ENCODE measurements around the gene ARHGAP6. TPM values are rescaled to one million over a fixed set of nuclear protein-coding genes. Genes with fewer than 3 reads are reported as not detected.
"Not testable (repeated sequence)": the region's sequence is repeated elsewhere in the genome, so short reads cannot be mapped to it uniquely, and the experiment has no call there.

The ARHGAP6 gene
- total RNA-seq, 1 donor from 2014 or later, result not detected

DNA sequence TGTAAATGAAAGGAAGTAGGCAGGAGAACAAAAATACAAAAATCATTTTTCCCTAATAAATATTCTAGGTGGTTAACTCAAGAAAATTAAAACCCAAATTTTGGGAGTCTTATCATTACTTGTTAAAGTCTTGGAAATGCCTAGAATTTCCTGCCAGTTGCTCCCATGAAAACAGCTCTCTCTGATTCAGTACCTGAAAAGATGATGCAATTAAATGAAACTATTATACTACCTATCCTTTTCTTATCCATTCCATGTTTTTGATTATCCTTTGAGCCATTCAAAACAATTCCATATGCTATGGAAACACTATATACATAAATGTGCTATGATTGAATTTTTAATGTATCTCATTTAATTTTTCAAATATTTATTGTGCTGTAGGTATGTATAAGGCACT lies 423.0 kb downstream of the ARHGAP6 start:
- no peak overlapping the region for H3K4me3 Mint-ChIP-seq (ENCODE audit: low read depth)
- intact Hi-C loops (cut with micrococcal nuclease), result no loop called here
- no peaks in the 10 kb centered on the region for H3K4me1 Mint-ChIP-seq (ENCODE audit: low read depth)
- H3K27ac Mint-ChIP-seq, result no peak overlapping the region
- H3K36me3 Mint-ChIP-seq (ENCODE audit: low read depth), result no peaks in the 10 kb centered on the region
- DNase-seq (ENCODE audit: low spot score), result no peak
- no peaks in the 10 kb centered on the region for H3K9me3 Mint-ChIP-seq
- H3K27me3 Mint-ChIP-seq (ENCODE audit: low read depth), result no peaks in the 10 kb centered on the region

DNA sequence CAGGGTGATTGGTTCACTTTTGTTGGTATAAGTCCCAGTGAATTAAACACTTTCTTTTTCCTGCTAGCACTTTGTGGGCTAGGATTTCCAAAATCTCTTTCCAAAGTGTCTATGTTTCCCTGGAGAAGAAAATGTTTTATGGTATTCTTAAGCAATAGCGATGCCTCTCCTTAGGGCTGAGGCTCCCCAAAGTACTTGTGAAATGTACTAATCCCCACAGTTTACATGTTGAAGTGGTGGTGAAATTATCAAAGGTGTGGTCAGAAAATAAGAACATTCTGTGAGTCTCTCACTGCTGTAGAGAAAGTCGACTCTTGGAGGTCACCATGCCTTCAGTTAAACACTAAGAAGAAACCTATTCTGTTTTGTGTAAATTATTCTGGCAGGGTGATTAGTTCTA lies 424.0 kb downstream of the ARHGAP6 start:
- H3K9me3 Mint-ChIP-seq, result no peaks in the 10 kb centered on the region
- H3K27ac Mint-ChIP-seq, result no peak overlapping the region
- no peak for DNase-seq (ENCODE audit: low spot score)
- no peak overlapping the region for H3K4me3 Mint-ChIP-seq (ENCODE audit: low read depth)
- intact Hi-C loops (cut with micrococcal nuclease), result no loop called here
- no peaks in the 10 kb centered on the region for H3K27me3 Mint-ChIP-seq (ENCODE audit: low read depth)
- no peaks in the 10 kb centered on the region for H3K36me3 Mint-ChIP-seq (ENCODE audit: low read depth)
- H3K4me1 Mint-ChIP-seq (ENCODE audit: low read depth), result no peaks in the 10 kb centered on the region

DNA sequence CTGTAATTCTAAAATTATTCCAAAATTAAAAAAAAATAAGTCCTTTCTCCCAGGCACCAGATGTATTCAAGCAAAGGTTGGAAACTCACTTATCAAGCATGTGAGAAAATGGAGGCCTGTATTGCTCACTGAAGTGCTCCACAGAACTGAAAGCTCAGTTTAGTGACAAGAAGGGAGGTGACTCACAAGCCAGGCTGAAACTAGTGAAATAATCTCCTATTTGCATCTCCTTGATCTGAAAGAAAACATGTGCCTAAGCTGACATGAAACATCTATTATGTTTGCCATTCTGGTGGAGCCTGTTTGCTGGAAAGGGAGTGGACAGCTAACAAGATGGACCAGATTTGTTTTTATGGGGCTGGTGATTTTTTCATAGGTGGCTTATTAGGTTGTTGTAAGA lies 426.5 kb downstream of the ARHGAP6 start:
- Mint-ChIP-seq H3K36me3 (ENCODE audit: low read depth) (no peaks in the 10 kb centered on the region), H3K27me3 (ENCODE audit: low read depth) (no peaks in the 10 kb centered on the region), H3K9me3 (no peaks in the 10 kb centered on the region), H3K27ac (no peak overlapping the region), H3K4me3 (ENCODE audit: low read depth) (no peak overlapping the region), H3K4me1 (ENCODE audit: low read depth) (no peaks in the 10 kb centered on the region)
- intact Hi-C loops (cut with micrococcal nuclease), result no loop called here
- DNase-seq (ENCODE audit: low spot score), result no peak

DNA sequence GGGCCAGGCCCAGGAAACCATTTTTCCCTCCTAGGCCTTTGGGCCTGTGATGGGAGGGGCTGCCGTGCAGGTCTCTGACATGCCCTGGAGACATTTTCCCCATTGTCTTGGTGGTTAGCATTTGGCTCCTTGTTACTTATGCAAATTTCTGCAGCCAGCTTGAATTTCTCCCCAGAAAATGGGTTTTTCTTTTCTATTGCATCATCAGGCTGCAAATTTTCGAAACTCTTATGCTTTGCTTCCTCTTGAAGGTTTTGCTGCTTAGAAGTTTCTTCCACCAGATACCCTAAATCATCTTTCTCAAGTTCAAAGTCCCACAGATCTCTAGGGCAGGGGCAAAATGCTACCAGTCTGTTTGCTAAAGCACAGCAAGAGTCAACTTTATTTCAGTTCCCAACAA lies 430.3 kb downstream of the ARHGAP6 start:
- not testable (repeated sequence) for H3K4me3 Mint-ChIP-seq (ENCODE audit: low read depth); H3K36me3 Mint-ChIP-seq (ENCODE audit: low read depth)

DNA sequence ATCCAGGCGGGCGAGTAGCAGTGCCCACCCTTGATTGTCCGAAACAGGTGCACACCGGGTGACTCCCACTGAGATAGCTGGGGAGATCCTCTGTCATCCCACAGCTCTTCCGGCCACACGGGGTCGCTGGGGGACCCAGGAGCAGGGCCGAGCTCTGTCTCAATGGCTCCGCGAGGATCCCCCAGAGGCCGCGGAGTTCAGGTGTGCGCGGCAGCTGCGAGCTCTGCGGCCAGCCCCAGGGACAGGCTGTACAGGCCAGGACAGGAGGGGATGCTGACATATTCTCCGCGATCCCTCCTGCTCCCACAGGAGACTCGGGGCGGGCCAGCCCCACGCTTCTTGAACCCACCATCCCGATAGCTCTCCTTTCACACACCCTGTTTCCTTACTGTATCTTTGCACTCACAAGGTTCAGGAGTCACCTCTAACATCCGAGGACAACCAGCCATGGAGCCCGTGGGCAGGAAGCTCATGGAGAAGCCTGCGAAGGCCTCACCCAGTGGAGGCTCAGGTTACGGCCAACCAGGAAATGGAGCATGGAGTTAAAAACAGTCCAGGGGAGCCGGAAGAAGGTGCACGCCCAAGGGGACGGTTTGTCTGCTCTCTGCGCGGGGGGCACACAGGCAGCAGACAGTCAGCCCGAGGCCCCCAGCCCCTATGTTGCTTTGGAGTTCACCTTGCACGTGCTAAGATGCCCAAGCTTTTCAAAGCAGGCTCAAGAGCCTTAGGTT lies 450.4 kb downstream of the ARHGAP6 start:
- Mint-ChIP-seq H3K4me1 (ENCODE audit: low read depth) (no peaks in the 10 kb centered on the region), H3K27me3 (ENCODE audit: low read depth) (no peaks in the 10 kb centered on the region), H3K9me3 (peaks cover 4% of the 10 kb centered on the region), H3K27ac (no peak overlapping the region), H3K4me3 (ENCODE audit: low read depth) (no peak overlapping the region), H3K36me3 (ENCODE audit: low read depth) (no peaks in the 10 kb centered on the region)
- intact Hi-C loops (cut with micrococcal nuclease), result no loop called here
- DNase-seq (ENCODE audit: low spot score), result no peak

More for the DNA sequence above, 430.3 kb downstream of the ARHGAP6 start:
- H3K9me3 Mint-ChIP-seq; DNase-seq (ENCODE audit: low spot score); H3K27me3 Mint-ChIP-seq (ENCODE audit: low read depth); H3K4me1 Mint-ChIP-seq (ENCODE audit: low read depth); intact Hi-C loops (cut with micrococcal nuclease); H3K27ac Mint-ChIP-seq: not testable (repeated sequence)

DNA sequence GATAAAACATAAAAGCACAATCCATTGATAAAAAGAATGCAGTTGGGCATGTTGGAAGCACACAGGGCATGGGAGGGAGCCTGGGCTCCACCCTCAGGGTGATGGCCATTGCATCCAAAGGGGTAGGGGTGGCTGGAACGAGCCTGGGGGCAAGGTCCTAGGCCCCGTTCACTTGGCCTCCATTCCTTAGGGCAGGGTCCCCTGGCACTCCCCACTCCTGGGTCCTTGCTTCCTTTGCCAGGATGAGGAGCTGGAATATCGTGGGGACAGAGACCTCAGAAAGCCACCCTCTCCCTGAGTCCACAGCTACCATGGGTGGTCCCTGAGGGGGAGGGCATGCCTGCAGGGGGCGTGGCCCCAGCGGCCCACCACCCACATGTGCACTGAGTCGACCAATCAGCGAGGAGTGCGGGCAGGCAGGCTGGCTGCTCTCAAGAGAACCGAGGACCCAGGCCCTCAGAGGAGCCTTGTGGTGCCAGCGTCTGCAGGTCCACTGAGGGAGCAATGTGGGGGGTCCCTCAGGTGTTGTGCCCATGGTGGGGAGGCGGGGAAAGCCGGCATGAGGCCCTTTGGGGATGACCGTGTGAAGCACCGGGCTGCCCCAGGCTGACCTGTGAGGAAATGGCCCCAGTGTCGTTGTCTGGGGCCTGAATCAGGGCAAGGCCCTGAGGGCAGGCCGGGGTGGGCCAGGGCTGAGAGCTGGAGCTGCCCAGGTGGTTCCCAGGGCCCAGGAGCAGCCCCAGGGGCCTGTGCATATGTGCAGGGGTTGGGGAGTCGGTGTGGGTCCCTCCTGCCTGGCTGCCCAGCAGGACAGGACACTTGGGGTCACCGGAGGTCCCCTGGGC lies 451.2 kb downstream of the ARHGAP6 start:
- peaks cover 4% of the 10 kb centered on the region for H3K9me3 Mint-ChIP-seq
- no peak overlapping the region for H3K4me3 Mint-ChIP-seq (ENCODE audit: low read depth)
- DNase-seq (ENCODE audit: low spot score), result no peak
- intact Hi-C loops (cut with micrococcal nuclease), result no loop called here
- H3K4me1 Mint-ChIP-seq (ENCODE audit: low read depth), result peaks cover 4% of the 10 kb centered on the region
- no peaks in the 10 kb centered on the region for H3K27me3 Mint-ChIP-seq (ENCODE audit: low read depth)
- no peaks in the 10 kb centered on the region for H3K36me3 Mint-ChIP-seq (ENCODE audit: low read depth)
- H3K27ac Mint-ChIP-seq, result no peak overlapping the region

DNA sequence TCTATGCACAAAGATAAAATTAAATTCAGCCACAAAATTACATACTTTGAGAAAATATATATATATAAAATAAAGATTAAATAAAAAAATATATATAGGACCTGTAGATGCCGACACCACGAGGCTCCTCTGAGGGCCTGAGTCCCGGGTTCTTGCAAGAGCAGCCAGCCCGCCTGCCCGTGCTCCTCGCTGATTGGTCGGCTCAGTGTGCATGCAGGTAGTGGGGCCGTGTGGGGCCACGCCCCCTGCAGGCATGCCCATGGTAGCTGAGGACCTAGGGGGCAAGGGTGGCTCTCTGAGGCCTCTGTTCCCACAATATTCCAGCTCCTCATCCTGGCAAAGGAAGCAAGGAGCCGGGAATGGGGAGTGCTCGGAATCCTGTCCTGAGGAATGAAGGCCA lies 453.0 kb downstream of the ARHGAP6 start:
- Mint-ChIP-seq H3K36me3 (ENCODE audit: low read depth) (no peaks in the 10 kb centered on the region), H3K9me3 (peaks cover 4% of the 10 kb centered on the region), H3K27me3 (ENCODE audit: low read depth) (no peaks in the 10 kb centered on the region), H3K27ac (no peak overlapping the region), H3K4me1 (ENCODE audit: low read depth) (peaks cover 4% of the 10 kb centered on the region), H3K4me3 (ENCODE audit: low read depth) (no peak overlapping the region)
- intact Hi-C loops (cut with micrococcal nuclease), result no loop called here
- DNase-seq (ENCODE audit: low spot score), result no peak

DNA sequence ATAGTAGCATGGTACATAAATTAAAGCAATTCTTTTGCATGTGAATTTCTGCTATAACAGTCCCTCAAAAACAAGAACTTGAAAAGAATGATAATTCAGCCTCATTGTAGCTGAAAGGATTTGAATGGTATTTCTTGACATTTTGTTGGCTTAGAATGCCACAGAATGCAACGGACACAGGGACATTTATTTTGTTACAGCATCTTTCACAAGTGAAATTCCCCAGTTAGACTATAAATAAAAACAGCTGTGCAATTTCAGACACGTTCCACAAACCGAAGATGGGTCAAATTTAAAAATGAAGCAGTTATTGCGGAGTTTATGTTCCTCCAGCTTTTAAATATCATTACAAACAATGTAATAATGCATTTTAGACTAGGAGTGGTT lies 455.3 kb downstream of the ARHGAP6 start:
- Mint-ChIP-seq H3K4me3 (ENCODE audit: low read depth) (no peak overlapping the region), H3K27me3 (ENCODE audit: low read depth) (no peaks in the 10 kb centered on the region), H3K9me3 (peaks cover 4% of the 10 kb centered on the region), H3K36me3 (ENCODE audit: low read depth) (no peaks in the 10 kb centered on the region), H3K4me1 (ENCODE audit: low read depth) (peaks cover 4% of the 10 kb centered on the region), H3K27ac (no peak overlapping the region)
- intact Hi-C loops (cut with micrococcal nuclease), result no loop called here
- DNase-seq (ENCODE audit: low spot score), result no peak

DNA sequence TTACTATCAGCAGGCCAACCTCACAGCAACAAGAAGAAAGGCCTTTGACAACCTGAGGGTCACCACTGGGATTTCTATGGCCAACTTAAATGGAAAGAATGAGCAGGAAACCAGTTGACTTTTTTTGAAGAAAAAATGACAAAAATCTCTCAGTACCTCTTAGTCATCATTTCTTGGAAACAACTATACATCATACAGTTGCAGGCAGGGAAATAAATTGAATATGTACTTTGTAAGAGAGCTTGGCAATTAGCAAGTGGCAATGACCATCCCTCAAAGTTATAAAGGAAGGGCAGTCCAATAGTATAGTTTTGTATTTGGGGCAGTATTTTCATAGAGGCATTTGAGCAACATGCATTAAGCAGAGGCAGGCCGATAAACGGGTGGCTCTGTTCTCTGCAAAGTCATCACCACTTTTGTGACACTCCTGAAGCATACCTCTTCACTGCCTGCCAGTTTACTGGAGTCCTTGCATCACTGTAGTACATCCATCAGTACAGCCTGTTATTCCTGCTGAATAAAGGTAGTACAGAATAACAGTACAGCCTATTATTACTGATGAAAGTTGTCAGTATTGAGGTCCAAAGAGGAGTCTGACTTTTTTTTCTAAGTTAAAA lies 455.8 kb downstream of the ARHGAP6 start:
- no peak overlapping the region for H3K4me3 Mint-ChIP-seq (ENCODE audit: low read depth)
- DNase-seq (ENCODE audit: low spot score), result no peak
- H3K27me3 Mint-ChIP-seq (ENCODE audit: low read depth), result no peaks in the 10 kb centered on the region
- peaks cover 4% of the 10 kb centered on the region for H3K9me3 Mint-ChIP-seq
- intact Hi-C loops (cut with micrococcal nuclease), result no loop called here
- H3K36me3 Mint-ChIP-seq (ENCODE audit: low read depth), result no peaks in the 10 kb centered on the region
- H3K4me1 Mint-ChIP-seq (ENCODE audit: low read depth), result peaks cover 4% of the 10 kb centered on the region
- H3K27ac Mint-ChIP-seq, result peak overlapping the region; percentile 62

DNA sequence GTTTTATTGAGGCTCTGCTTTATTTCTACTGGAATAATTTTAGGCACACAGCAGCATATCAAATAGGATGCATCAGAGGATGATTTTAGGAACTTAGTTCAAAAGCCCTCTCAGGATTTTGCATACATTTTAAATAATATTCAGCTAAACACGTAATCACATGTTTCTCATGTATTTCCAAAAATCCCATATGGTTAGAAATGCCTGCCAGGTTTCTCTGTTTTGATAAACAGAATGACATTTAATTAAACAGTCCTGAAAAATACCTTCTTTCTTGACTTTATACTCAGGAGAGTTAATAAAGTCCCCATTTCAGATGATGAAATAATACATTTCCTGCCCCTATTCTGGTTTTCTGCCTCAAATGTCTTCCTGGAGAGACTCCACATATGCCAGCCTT lies 459.0 kb downstream of the ARHGAP6 start:
- no peaks in the 10 kb centered on the region for H3K36me3 Mint-ChIP-seq (ENCODE audit: low read depth)
- peaks cover 4% of the 10 kb centered on the region for H3K4me1 Mint-ChIP-seq (ENCODE audit: low read depth)
- DNase-seq (ENCODE audit: low spot score), result no peak
- H3K27me3 Mint-ChIP-seq (ENCODE audit: low read depth), result no peaks in the 10 kb centered on the region
- H3K4me3 Mint-ChIP-seq (ENCODE audit: low read depth), result no peak overlapping the region
- no peak overlapping the region for H3K27ac Mint-ChIP-seq
- intact Hi-C loops (cut with micrococcal nuclease), result no loop called here
- no peaks in the 10 kb centered on the region for H3K9me3 Mint-ChIP-seq

DNA sequence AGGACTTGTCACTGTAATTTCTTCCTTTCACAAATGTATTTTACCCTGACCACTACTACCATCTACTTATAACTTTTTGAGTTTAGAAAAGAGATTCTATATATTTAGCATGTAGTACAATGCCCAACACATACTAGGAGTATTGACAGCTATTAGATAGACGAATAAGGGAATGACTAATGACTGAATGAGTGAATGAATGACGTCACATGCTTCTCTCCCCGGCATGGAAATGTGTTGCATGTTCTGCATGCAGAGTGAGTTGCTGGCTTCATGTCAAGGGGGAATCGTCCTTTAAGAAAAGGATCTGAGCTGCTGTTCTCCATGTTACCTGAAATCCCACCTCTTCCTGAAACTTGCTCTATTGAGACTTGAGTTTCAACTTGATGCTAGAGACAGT lies 459.9 kb downstream of the ARHGAP6 start:
- DNase-seq (ENCODE audit: low spot score), result no peak
- Mint-ChIP-seq H3K9me3 (no peaks in the 10 kb centered on the region), H3K4me1 (ENCODE audit: low read depth) (peaks cover 4% of the 10 kb centered on the region), H3K27ac (no peak overlapping the region), H3K36me3 (ENCODE audit: low read depth) (no peaks in the 10 kb centered on the region), H3K27me3 (ENCODE audit: low read depth) (no peaks in the 10 kb centered on the region), H3K4me3 (ENCODE audit: low read depth) (no peak overlapping the region)
- intact Hi-C loops (cut with micrococcal nuclease), result no loop called here

DNA sequence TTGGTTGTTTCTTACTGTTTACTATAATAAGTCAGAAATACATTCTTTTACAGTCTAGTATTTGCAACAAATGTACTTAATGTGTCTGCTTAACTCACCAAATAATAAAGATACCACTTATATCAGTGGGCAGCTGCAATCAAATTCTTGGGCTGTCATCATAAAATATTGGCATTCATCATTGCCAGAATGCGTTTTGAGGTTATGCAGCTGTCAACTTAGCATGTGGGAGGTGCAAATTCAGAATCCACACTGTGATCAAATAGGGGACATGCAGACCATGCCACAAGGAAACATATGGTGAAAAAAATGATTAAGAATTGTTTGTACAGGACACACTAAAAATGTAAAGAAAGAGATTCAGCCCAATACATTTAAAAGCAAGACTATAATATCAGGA lies 468.0 kb downstream of the ARHGAP6 start:
- DNase-seq (ENCODE audit: low spot score), result no peak
- Mint-ChIP-seq H3K9me3 (no peaks in the 10 kb centered on the region), H3K4me1 (ENCODE audit: low read depth) (no peaks in the 10 kb centered on the region), H3K27me3 (ENCODE audit: low read depth) (no peaks in the 10 kb centered on the region), H3K4me3 (ENCODE audit: low read depth) (no peak overlapping the region), H3K27ac (no peak overlapping the region), H3K36me3 (ENCODE audit: low read depth) (no peaks in the 10 kb centered on the region)
- intact Hi-C loops (cut with micrococcal nuclease), result no loop called here

DNA sequence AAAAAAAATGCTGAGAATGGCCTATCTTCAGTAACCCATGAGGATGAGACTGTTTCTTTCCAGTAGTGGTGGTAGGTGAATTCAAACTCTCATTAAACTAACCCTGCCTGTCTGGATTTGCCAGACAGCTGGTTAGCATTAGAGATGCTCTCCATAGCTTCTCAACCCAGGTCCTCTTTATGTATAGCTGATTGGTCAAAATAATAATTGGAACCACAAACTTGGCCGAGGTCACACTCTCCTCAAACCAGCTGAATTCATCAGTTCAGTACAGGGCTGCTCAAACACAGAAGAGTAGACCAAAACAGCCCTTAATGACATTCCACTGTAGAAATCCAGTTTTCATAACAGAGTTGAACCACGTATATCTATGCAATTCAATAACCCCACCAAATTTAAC lies 469.2 kb downstream of the ARHGAP6 start:
- no peaks in the 10 kb centered on the region for H3K27me3 Mint-ChIP-seq (ENCODE audit: low read depth)
- intact Hi-C loops (cut with micrococcal nuclease), result no loop called here
- H3K36me3 Mint-ChIP-seq (ENCODE audit: low read depth), result no peaks in the 10 kb centered on the region
- H3K27ac Mint-ChIP-seq, result no peak overlapping the region
- DNase-seq (ENCODE audit: low spot score), result no peak
- H3K4me3 Mint-ChIP-seq (ENCODE audit: low read depth), result no peak overlapping the region
- H3K9me3 Mint-ChIP-seq, result no peaks in the 10 kb centered on the region
- H3K4me1 Mint-ChIP-seq (ENCODE audit: low read depth), result no peaks in the 10 kb centered on the region

Data from activated T-helper 2 cell treated with anti-CD3 and anti-CD28 coated beads, Interferon-gamma antibody, Interleukin-2, Interleukin-4, amounts not matched to agents 10 μg/mL and 5 μg/mL and 100 μg/mL, durations not matched to agents 14 hours and 24 hours and 36 hours (primary cell).